NT2/D1 (cell line): Measurements from ENCODE around the gene CLSTN2.

Experiments used
- DNase-seq: peaks from one replicate; pipeline ENCODE4 v3.0.0-alpha.2; 2011; ENCODE audit warnings: low read depth, low spot score
- H3K27me3 ChIP-seq: 2 replicates; pipeline ENCODE4 v1.6.0; 2011; ENCODE audit warnings: mild to moderate bottlenecking; ENCODE audit not compliant: insufficient read length, insufficient read depth
- H3K36me3 ChIP-seq: 2 replicates; pipeline ENCODE4 v1.6.1; 2011; ENCODE audit warnings: mild to moderate bottlenecking, low read length, mixed read lengths; ENCODE audit not compliant: insufficient read depth, insufficient read length
- H3K4me1 ChIP-seq: 2 replicates; pipeline ENCODE4 v1.5.1; 2011; ENCODE audit not compliant: insufficient read depth, insufficient read length
- H3K4me3 ChIP-seq: 2 replicates; pipeline ENCODE4 v1.5.1; 2011; ENCODE audit warnings: low read depth; ENCODE audit not compliant: insufficient read length
- H3K9ac ChIP-seq: 2 replicates; pipeline ENCODE4 v1.6.0; 2011; ENCODE audit warnings: low read depth; ENCODE audit not compliant: insufficient read length
- H3K9me3 ChIP-seq: 2 replicates; pipeline ENCODE4 v1.5.1; 2011; ENCODE audit warnings: mild to moderate bottlenecking, low read length; ENCODE audit not compliant: insufficient read depth
- SUZ12 ChIP-seq: IDR thresholded peaks from 2 replicates; pipeline ENCODE4 v1.6.1; 2011; ENCODE audit not compliant: insufficient read length, insufficient read depth; ENCODE audit errors: extremely low read depth
- YY1 ChIP-seq: IDR thresholded peaks from 2 replicates; pipeline ENCODE4 v1.6.1; 2011; ENCODE audit not compliant: insufficient read length, insufficient read depth
- ZNF274 ChIP-seq: IDR thresholded peaks from 2 replicates; pipeline ENCODE4 v1.6.1; 2011; ENCODE audit warnings: mild to moderate bottlenecking, low read depth, low read length

CLSTN2 gene

DNA sequence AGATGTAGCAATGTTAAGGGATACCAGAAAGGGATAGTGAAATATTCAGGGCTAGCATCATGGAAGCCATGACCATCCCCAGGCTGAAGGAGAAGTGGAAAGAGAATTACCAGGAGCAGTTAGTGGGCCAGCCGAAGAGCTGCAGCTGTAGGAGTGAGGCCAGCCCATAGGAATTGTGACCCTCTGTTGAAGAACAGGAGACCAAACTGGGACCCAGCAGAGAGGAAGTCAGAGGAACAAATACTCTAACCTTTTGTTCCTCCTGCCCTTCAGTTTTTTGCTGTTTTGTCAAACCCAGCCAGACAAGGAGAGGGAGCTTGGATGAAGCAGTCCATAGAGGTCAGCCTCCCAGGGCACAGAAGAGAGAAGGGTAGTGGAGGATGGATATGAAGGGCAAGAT is 115.4 kb downstream of the CLSTN2 start:
- TF ChIP-seq SUZ12, result no peak
- TF ChIP-seq YY1, result no peak
- TF ChIP-seq ZNF274, result no peak
- H3K27me3 ChIP-seq, result no peaks in the 10 kb centered on the region
- DNase-seq, result no peak
- no peaks in the 10 kb centered on the region for H3K36me3 ChIP-seq
- no peak overlapping the region for H3K4me3 ChIP-seq
- peaks cover 8% of the 10 kb centered on the region for H3K4me1 ChIP-seq
- no peaks in the 10 kb centered on the region for H3K9me3 ChIP-seq
- H3K9ac ChIP-seq, result no peak overlapping the region

- no peaks in the 10 kb centered on the region for H3K9me3 ChIP-seq
- H3K36me3 ChIP-seq, result no peaks in the 10 kb centered on the region
- no peak for DNase-seq
- TF ChIP-seq SUZ12 (no peak), ZNF274 (no peak), YY1 (no peak)
- no peak overlapping the region for H3K4me3 ChIP-seq
- H3K27me3 ChIP-seq, result no peaks in the 10 kb centered on the region
- no peak overlapping the region for H3K9ac ChIP-seq
- peaks cover 8% of the 10 kb centered on the region for H3K4me1 ChIP-seq
These were observed 116.3 kb downstream of the CLSTN2 start for GRCh38 chr3:140051019-140051957.

DNA sequence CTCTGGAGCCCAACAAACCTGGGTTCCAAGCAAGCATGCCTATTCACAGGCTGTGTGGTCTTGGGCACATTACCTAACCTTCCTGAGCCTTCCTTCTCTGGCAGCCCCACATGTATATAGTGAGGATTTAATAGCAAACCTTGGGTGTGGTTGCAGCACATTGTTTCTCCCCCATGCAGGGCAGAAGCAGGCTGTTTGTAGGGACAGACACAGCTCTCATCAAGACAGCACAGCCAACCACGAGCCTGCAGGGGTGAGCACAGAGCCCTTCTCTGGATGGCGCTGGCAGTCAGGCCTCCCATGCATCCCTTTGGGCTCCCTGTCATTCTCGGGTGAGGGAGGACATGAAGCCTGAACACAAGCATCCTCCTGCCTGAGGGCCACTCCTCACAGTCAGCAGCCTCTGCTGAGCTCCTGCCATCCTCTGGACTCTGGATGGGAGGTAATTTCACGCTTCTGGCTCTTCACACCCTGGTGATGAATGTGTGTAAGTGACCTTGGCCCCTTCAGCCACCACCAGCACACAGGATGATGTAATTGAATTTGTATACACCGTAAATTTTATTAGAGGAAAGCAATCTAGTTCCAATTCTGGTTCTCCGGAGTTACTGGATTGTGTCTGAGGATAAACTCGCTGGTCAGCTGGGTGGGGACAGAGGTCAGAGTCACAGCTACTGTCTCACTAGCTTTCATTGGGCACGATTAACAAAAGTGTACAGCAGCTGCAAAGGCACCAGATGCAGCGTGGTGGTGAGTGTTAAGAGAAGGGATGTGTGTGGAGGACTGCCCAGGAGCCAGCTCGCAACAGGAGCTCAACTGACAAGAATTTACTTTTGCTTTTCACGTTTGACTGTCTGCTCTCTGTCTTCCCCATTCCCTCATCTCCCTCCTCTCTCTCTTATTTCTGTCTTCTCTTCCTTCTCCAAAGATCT is 118.1 kb downstream of the CLSTN2 start:
- Histone ChIP-seq H3K36me3 (no peaks in the 10 kb centered on the region), H3K9me3 (no peaks in the 10 kb centered on the region), H3K27me3 (no peaks in the 10 kb centered on the region), H3K4me1 (peaks cover 8% of the 10 kb centered on the region), H3K9ac (no peak overlapping the region), H3K4me3 (no peak overlapping the region)
- TF ChIP-seq YY1 (no peak), SUZ12 (no peak), ZNF274 (no peak)
- DNase-seq, result no peak

GRCh38 chr3:140053794-140054193 is 118.8 kb downstream of the CLSTN2 start:
- no peaks in the 10 kb centered on the region for H3K27me3 ChIP-seq
- no peak overlapping the region for H3K4me3 ChIP-seq
- no peak overlapping the region for H3K9ac ChIP-seq
- H3K9me3 ChIP-seq, result no peaks in the 10 kb centered on the region
- no peaks in the 10 kb centered on the region for H3K36me3 ChIP-seq
- TF ChIP-seq ZNF274 (no peak), YY1 (no peak), SUZ12 (no peak)
- DNase-seq, result no peak
- H3K4me1 ChIP-seq, result peaks cover 5% of the 10 kb centered on the region

GRCh38 chr3:140055092-140055791 is 120.3 kb downstream of the CLSTN2 start:
- H3K9me3 ChIP-seq, result no peaks in the 10 kb centered on the region
- TF ChIP-seq ZNF274 (no peak), SUZ12 (no peak), YY1 (no peak)
- H3K4me3 ChIP-seq, result no peak overlapping the region
- H3K36me3 ChIP-seq, result no peaks in the 10 kb centered on the region
- H3K9ac ChIP-seq, result no peak overlapping the region
- H3K27me3 ChIP-seq, result peaks cover 1% of the 10 kb centered on the region
- no peak for DNase-seq
- peaks cover 4% of the 10 kb centered on the region for H3K4me1 ChIP-seq

GRCh38 chr3:140056047-140056446 is 121.1 kb downstream of the CLSTN2 start:
- no peaks in the 10 kb centered on the region for H3K9me3 ChIP-seq
- TF ChIP-seq SUZ12 (no peak), YY1 (no peak), ZNF274 (no peak)
- H3K9ac ChIP-seq, result no peak overlapping the region
- peaks cover 4% of the 10 kb centered on the region for H3K4me1 ChIP-seq
- peaks cover 2% of the 10 kb centered on the region for H3K27me3 ChIP-seq
- no peak overlapping the region for H3K4me3 ChIP-seq
- no peak for DNase-seq
- H3K36me3 ChIP-seq, result no peaks in the 10 kb centered on the region

DNA sequence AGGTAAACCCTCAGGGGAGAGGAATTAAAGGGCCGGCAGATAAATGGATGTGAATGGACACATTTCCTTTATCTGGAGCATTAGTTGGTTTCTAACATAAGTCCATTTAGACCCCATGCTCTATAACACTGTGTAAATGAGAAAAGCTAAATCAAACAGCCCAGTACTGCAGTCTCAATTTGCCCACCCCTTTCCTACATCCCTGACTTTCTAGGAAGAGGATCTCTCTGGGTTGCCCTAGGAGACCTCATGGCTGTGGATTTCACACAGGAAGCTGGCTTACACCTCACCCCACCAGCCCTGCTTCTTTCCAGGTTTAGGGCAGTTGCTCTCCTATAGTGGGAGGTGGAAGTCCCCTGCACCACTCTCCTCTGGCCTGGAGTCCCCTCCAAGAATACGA is 126.2 kb downstream of the CLSTN2 start:
- Histone ChIP-seq H3K4me1 (no peaks in the 10 kb centered on the region), H3K36me3 (no peaks in the 10 kb centered on the region), H3K9me3 (no peaks in the 10 kb centered on the region), H3K9ac (no peak overlapping the region), H3K4me3 (no peak overlapping the region), H3K27me3 (peaks cover 2% of the 10 kb centered on the region)
- DNase-seq, result no peak
- TF ChIP-seq ZNF274 (no peak), SUZ12 (no peak), YY1 (no peak)
